Nucleus accumbens (tissue), 56 donors: ENCODE results near the gene TUBB2B.
"Not testable (repeated sequence)": the region's sequence is repeated elsewhere in the genome, so short reads cannot be mapped to it uniquely, and the experiment has no call there.

Source experiments
- DNase-seq, 56 donors: peaks; one replicate each; lab custom pipeline; 2025; lab: John Stamatoyannopoulos, UW

Gene TUBB2B

GRCh38 chr6:3258720-3259490 is 31.5 kb upstream of the TUBB2B start, which contains the start of gene PSMG4:
Gene PSMG4, plus strand, starts transcription at chr6:3258947. Its CDS starts 76 bp downstream, at chr6:3259023.
- peak; percentile 30 to 96 (median 89) for DNase-seq

- DNase-seq = no peak
Observed at GRCh38 chr6:3258201-3258600, 30.7 kb upstream of the TUBB2B start.

GRCh38 chr6:3253597-3253961 is 26.1 kb upstream of the TUBB2B start:
- DNase-seq = no peak

GRCh38 chr6:3252861-3253596 is 25.6 kb upstream of the TUBB2B start:
- no peak for DNase-seq

GRCh38 chr6:3252369-3252768 is 24.9 kb upstream of the TUBB2B start:
- DNase-seq = no peak

- peak in 54 of 56 donors; percentile 18 to 90 (median 61) for DNase-seq
Observed at GRCh38 chr6:3251462-3252314, 24.2 kb upstream of the TUBB2B start.

- DNase-seq = peak in 7 of 56 donors; percentile 18 to 46 (median 30)
Observed at GRCh38 chr6:3250231-3250675, 22.8 kb upstream of the TUBB2B start.

GRCh38 chr6:3249821-3250220 is 22.4 kb upstream of the TUBB2B start:
- DNase-seq = no peak

- DNase-seq = peak; percentile 35 to 99 (median 91)
Observed at GRCh38 chr6:3247255-3248146, 20.0 kb upstream of the TUBB2B start.

GRCh38 chr6:3245216-3245615 is 17.8 kb upstream of the TUBB2B start:
- no peak for DNase-seq

GRCh38 chr6:3244832-3245161 is 17.3 kb upstream of the TUBB2B start:
- not testable (repeated sequence) for DNase-seq

- DNase-seq = no peak
Observed at GRCh38 chr6:3244003-3244831, 16.8 kb upstream of the TUBB2B start.

- no peak for DNase-seq
Observed at GRCh38 chr6:3242768-3243167, 15.3 kb upstream of the TUBB2B start.

GRCh38 chr6:3241745-3242144 is 14.3 kb upstream of the TUBB2B start:
- not testable (repeated sequence) for DNase-seq

GRCh38 chr6:3240595-3240994 is 13.1 kb upstream of the TUBB2B start:
- no peak for DNase-seq

GRCh38 chr6:3239110-3239830 is 11.8 kb upstream of the TUBB2B start:
- DNase-seq = peak in 6 of 56 donors; percentile 15 to 57 (median 34)

- DNase-seq = no peak
Observed at GRCh38 chr6:3237761-3238662, 10.6 kb upstream of the TUBB2B start.
